ENCODE data around the gene DGKI. TPM values are rescaled to one million over a fixed set of nuclear protein-coding genes. Genes with fewer than 3 reads are reported as not detected.

DGKI gene
- total RNA-seq, 1 experiment from 2014 or later = 0.15 TPM

DNA sequence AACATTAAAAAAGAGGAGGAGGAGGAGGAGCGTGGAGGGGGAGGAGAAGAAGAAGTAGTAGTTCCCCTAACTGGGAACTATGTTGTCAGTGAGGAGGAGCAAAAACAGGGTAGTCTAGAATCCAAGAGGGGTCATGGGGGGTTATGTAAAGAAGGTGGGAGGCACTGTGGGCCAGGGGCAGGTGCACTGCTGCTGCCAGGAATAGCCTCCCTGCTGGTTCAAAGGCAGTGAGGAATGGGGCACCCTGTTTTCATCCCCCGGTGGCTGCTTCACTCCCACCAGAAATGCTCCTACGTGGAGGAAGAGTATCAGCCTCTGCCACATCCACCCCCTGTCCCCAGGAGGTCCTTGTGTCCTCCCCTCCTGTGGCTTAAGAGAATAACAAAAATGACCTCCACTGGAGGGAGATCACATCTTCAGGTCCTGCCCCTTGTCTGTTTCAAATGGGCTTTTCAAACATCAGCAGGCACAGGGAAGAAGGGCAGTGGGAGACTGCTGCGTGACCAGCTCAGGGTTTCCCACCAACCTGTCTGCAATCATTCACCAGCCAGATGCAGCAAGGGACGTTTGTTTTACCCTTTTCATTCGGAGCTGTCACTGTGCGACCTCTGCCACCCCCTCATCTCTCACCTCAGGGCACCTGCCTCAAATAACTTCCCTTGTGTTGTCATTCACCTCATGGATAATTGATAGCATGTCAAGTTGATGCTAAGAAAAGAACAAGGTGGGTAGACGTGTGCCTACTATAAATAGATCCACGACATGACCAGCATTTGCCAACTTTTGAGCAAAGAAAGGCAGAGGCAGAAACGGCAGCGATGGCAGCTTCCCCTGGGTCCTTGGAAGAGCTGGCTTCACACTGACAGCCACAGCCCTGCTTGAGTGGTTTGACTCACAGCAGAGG is 92.6 kb downstream of the DGKI start:
- no peak overlapping the region for H3K4me2 ChIP-seq (ENCODE audit: low read length)
- no peaks in the 10 kb centered on the region for H3K36me3 ChIP-seq (ENCODE audit: control insufficient read depth in 1 of 2, insufficient read depth in 2 of 2, low read length in 2 of 2)
- H3K79me2 ChIP-seq (ENCODE audit: insufficient read depth, low read length) = no peaks in the 10 kb centered on the region
- CTCF ChIA-PET = no interaction called here
- no peaks in the 10 kb centered on the region for H3K9me2 ChIP-seq (ENCODE audit: insufficient read depth)
- ATAC-seq (no peak), DNase-seq (ENCODE audit: low read depth, low spot score) (no peak)
- H3K4me1 ChIP-seq (ENCODE audit: control insufficient read depth in 1 of 2, insufficient read depth in 2 of 2, low read length in 2 of 2) = no peaks in the 10 kb centered on the region
- POLR2A ChIA-PET = no interaction called here
- no peaks in the 10 kb centered on the region for H4K20me1 ChIP-seq (ENCODE audit: insufficient read depth)
- no peak overlapping the region for H3K9ac ChIP-seq (ENCODE audit: low read length)
- H3K27ac ChIP-seq (ENCODE audit: low read depth, low read length) = no peak overlapping the region
- RAD21 ChIA-PET (ENCODE audit: low non-redundant PET in 1 of 2, low total read pairs in 2 of 2, uncharacterized antibody in 2 of 2, unreplicated experiment in 2 of 2) = interaction anchor here in 1 of 2 experiments (0.6 kb wide), 1 partner anchor 237 kb away, joined by 3 read pairs; no protein-coding TSS in a partner anchor
- no peak overlapping the region for H2AFZ ChIP-seq (ENCODE audit: low read depth, low read length, poor library complexity, severe bottlenecking)
- H3K27me3 ChIP-seq (ENCODE audit: insufficient read depth, low read length) = peaks cover 61% of the 10 kb centered on the region
- no TSS peak for BruUV-seq (replicated peaks)
- TF ChIP-seq CTCF (IDR thresholded peaks at IDR 0.05 in 2 of 3, conservative IDR thresholded peaks at IDR 0.05 in 1 of 3; ENCODE audit: borderline replicate concordance in 1 of 3, insufficient read depth in 1 of 3, low read depth in 2 of 3, low read length in 2 of 3) (no peak), POLR2A (IDR thresholded peaks at IDR 0.05; ENCODE audit: borderline replicate concordance, extremely low read depth, insufficient read depth, insufficient read length) (no peak), SP1 (IDR thresholded peaks at IDR 0.05; ENCODE audit: low read depth) (no peak), EZH2phosphoT487 (IDR thresholded peaks at IDR 0.05; ENCODE audit: borderline replicate concordance) (no peak), EZH2 (IDR thresholded peaks at IDR 0.05) (no peak), EGR1 (IDR thresholded peaks at IDR 0.05; ENCODE audit: low read depth) (no peak), ZBTB33 (IDR thresholded peaks at IDR 0.05; ENCODE audit: extremely low read depth, insufficient replicate concordance, low read length) (no peak), POLR2AphosphoS5 (IDR thresholded peaks at IDR 0.05; ENCODE audit: low read depth, low read length) (no peak), REST (IDR thresholded peaks at IDR 0.05; ENCODE audit: low read depth) (no peak), ELF1 (IDR thresholded peaks at IDR 0.05; ENCODE audit: borderline replicate concordance, low read depth) (no peak), TCF7L2 (IDR thresholded peaks at IDR 0.05; ENCODE audit: borderline replicate concordance, extremely low read depth, insufficient read depth, insufficient read length) (no peak), ZFX (IDR thresholded peaks at IDR 0.05) (no peak), FOSL1 (IDR thresholded peaks at IDR 0.05; ENCODE audit: low read depth) (no peak), YY1 (IDR thresholded peaks at IDR 0.05; ENCODE audit: extremely low read depth, insufficient replicate concordance, low read depth, low read length) (no peak), ZNF274 (IDR thresholded peaks at IDR 0.05; ENCODE audit: low read depth, low read length) (no peak), CBX3 (IDR thresholded peaks at IDR 0.05; ENCODE audit: low read depth) (no peak), CEBPB (IDR thresholded peaks at IDR 0.05; ENCODE audit: low read depth) (no peak)
- TF ChIP-seq, protein P1, sequence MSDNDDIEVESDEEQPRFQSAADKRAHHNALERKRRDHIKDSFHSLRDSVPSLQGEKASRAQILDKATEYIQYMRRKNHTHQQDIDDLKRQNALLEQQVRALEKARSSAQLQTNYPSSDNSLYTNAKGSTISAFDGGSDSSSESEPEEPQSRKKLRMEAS (IDR thresholded peaks at IDR 0.05) = no peak
- TF ChIP-seq, protein P2, sequence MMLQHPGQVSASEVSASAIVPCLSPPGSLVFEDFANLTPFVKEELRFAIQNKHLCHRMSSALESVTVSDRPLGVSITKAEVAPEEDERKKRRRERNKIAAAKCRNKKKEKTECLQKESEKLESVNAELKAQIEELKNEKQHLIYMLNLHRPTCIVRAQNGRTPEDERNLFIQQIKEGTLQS (IDR thresholded peaks at IDR 0.05) = no peak
- H3K9me3 ChIP-seq (ENCODE audit: control insufficient read depth in 1 of 2, insufficient read depth in 1 of 2, low read depth in 1 of 2, low read length in 2 of 2) = no peaks in the 10 kb centered on the region
- no peak overlapping the region for H3K4me3 ChIP-seq (replicated peaks in 1 of 2; ENCODE audit: low read depth in 1 of 2, low read length in 2 of 2)
- intact Hi-C loops (cut with micrococcal nuclease) = no loop called here

Measured in HCT116 (cell line).